Spleen (tissue), 7 donors: Measurements from ENCODE around the gene PDK4.
"Not testable (repeated sequence)": the region's sequence is repeated elsewhere in the genome, so short reads cannot be mapped to it uniquely, and the experiment has no call there.

ENCODE experiments used
- CTCF ChIP-seq, 11 experiments: fragments of 200-600 bp in 7 of 11; fragments of 450-650 bp in 4 of 11; sonication (generic) in 4 of 11; IDR thresholded peaks in 8 of 11; conservative IDR thresholded peaks in 3 of 11; 1 replicate in 7 of 11; 2 replicates in 4 of 11; pipeline versions ENCODE4 v1.4.0 to v1.8.0; 2016 to 2021; ENCODE audit warnings: antibody characterized with exemption in 11 of 11, inconsistent platforms in 4 of 11, mild to moderate bottlenecking in 1 of 11
- POLR2AphosphoS5 ChIP-seq, 3 donors: sonication (generic); formaldehyde crosslinking; IDR thresholded peaks; one replicate each; pipeline ENCODE4 v1.5.1; 2017; ENCODE audit warnings: antibody characterized with exemption in 3 of 3
- donor health status: DM: no; HTN: no; CAD: no; lungs with moderate emphysema.
- donor health status: DM: no; HTN: no; CAD: no.
- donor health status: DM: no; HTN: no; CAD: no.

GRCh38 chr7:95604811-95605210 is 8.5 kb upstream of the PDK4 start:
- not testable (repeated sequence) for TF ChIP-seq POLR2AphosphoS5 (IDR thresholded peaks at IDR 0.05); CTCF (IDR thresholded peaks at IDR 0.05 in 8 of 11, conservative IDR thresholded peaks at IDR 0.05 in 3 of 11)
